HG02623 (cell line): ENCODE data around the gene CLASRP.
"Not testable (repeated sequence)": the region's sequence is repeated elsewhere in the genome, so short reads cannot be mapped to it uniquely, and the experiment has no call there.

Source experiments
- ATAC-seq: cut with Tn5 transposase; IDR thresholded peaks from one replicate; pipeline ENCODE4 v1.9.1; 2021; ENCODE audit warnings: moderate library complexity; ENCODE audit not compliant: unreplicated experiment

Gene CLASRP

DNA sequence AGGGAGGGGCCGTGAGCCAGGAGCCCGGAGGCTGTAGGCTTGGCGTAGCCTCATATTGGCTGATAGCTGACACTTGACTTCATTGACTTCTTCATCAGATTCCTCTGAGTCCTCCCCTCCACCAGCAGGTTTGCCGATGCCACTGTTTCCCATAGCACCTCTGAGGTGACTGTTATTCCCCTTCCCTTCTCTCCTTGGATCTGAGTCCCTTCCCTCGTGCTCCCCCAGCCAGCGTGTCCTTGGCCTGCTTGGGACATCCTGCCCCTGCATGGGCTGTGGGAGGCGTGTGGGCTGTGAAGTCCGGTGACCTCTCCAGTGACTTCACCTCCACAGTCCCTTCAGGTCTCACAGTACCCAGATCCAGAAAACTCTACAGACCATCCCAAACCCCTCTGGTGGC is 63.0 kb downstream of the CLASRP start:
- ATAC-seq = no peak

DNA sequence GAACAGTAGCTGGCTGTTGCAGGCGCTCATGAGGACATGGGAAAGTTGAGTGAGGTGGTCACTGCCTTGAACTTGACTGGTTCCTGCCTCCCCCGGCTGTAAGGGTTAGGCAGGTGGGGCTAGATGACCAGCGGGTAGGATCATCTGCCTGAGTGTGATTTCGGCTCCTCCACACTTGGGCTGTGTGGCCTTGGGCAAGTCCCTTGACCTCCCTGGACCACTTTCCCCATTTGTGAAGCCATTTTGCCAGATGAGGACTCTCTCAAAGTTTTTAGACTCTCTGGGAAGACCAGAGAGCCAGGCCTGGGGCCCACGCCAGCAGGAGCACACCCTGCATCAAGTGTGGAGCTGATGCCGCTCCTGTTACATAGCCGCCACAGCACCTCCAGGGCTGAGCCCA is 63.6 kb downstream of the CLASRP start:
- no peak for ATAC-seq

DNA sequence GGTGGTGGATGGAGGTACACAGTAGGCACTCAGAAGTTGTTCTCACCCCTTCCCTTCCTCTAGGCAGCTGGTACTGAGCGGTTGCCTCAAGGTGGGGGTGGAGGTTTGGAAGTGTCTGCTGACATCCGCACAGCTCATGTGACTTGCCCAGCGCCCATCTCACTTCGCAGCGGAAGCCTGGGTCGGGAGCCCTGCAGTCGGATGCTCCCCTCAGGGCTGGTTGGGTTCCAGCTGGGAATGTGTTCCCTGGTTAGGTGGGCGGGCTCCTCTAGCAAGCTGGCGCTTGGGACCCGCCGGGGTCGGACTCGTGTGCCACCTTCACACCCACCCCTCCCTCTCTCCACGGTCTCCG is 64.3 kb downstream of the CLASRP start:
- ATAC-seq = no peak

DNA sequence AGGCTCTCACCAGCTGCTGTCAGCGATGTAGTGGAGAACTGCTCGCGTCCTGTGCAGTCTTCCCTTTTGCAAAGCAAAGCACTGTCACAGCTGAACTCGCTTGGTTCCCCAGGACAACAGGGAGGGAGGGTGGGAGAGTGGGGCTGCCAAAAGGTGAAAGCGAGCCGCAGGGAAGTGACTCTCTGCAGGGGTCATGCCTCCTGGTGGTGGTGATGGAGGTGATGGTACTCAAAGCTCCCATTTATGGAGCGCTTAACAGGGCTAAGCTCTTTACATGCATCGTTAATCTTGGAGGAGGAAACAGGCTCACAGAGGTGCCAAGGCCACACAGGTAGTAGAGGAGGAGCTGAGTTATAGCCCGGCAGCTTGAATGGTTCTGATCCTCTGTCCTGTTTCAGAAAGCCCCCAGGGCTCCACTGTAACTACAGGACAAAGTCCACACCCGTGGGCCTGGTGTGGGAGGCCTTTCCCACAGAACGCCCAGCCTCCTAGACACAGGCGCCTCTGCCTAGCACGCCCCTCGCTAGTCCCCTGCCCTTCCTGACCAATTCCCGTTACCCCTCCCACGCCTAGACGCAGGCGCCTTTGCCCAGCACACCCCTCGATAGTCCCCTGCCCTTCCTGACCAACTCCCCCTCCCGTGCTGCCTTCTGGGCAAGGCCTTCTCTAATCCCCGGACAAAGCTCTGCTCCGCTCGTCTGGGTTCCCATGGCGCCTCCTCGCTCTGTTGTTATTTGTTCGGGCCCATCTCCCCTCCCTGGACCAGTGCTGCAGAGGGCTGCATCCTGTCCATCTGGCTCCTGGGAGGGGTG is 64.9 kb downstream of the CLASRP start:
- ATAC-seq = no peak

GRCh38 chr19:45104658-45105349 is 66.0 kb downstream of the CLASRP start:
- no peak for ATAC-seq

- ATAC-seq = not testable (repeated sequence)
Observed at GRCh38 chr19:45106363-45106762, 67.5 kb downstream of the CLASRP start.

GRCh38 chr19:45107621-45108150 is 68.8 kb downstream of the CLASRP start:
- no peak for ATAC-seq

GRCh38 chr19:45110851-45111266 is 72.0 kb downstream of the CLASRP start:
- no peak for ATAC-seq

DNA sequence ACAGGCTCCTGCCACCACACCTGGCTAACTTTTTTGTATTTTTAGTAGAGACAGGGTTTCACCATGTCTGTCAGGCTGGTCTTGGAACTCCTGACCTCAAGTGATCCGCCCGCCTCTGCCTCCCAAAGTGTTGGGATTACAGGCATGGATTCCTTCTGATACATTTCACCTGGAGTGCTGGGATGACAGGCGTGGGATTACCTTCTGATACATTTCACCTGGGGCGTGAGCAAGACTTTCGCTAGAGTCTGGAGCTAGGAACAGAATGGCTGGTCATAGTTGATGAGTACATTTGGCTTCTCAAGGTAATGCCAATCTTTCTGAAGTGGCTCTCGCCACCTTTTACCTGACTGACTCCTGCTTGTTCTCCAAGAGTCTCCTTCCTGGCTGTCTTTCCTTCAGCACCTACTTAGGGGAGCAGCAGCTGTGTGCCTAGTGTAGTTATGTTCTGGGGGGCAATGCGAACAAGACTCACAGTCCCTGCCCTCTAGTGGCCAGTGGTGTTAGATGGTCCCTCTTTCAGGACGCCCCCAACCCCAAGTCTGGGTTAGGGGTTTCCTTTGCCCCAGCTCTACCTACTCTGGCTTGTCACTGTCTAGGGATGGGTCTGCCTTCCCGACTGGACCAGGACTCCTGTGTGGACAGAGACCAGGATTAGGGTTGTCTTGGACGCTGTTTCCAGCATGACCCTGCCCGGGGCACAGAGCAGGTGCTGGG is 73.4 kb downstream of the CLASRP start:
- ATAC-seq = no peak

DNA sequence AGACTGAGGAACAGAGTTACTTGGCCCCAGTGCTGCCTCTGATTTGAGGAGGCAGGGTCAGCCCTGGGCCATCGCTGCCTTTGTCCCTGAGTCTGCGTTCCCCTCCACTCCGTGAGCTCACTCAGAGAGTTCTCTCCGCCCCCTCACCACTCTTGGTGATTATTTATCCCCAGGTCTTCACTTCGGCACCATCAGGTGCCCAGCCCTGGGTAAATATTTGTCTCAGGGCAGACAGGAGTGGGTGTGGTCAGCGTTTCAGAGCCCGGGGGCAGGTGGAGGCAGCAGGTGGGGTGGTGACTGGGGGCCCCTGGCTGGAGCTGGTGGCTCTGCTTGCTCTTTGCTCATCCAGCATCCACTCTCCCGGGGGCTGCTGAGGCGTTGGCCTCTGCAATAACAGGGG is 74.8 kb downstream of the CLASRP start:
- ATAC-seq = no peak

DNA sequence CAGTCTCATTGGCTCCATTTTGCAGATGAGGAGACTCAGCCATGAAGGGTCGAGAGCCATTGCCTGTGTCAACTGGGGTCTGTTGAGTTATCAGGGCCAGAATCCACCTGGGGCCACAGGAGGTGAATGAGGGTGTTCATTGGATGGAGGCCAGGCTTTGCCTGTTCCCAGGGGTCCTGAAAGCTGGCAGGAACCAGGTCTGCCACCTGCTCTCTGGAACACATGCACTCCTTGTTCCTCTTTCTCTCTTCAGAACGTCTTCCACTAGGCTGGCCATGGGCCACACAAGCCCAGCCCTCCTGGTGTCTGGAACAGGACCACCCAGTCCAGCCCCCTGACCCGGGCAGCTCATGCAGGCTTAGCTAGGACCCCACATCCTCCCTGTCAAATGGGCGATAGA is 75.3 kb downstream of the CLASRP start:
- no peak for ATAC-seq

DNA sequence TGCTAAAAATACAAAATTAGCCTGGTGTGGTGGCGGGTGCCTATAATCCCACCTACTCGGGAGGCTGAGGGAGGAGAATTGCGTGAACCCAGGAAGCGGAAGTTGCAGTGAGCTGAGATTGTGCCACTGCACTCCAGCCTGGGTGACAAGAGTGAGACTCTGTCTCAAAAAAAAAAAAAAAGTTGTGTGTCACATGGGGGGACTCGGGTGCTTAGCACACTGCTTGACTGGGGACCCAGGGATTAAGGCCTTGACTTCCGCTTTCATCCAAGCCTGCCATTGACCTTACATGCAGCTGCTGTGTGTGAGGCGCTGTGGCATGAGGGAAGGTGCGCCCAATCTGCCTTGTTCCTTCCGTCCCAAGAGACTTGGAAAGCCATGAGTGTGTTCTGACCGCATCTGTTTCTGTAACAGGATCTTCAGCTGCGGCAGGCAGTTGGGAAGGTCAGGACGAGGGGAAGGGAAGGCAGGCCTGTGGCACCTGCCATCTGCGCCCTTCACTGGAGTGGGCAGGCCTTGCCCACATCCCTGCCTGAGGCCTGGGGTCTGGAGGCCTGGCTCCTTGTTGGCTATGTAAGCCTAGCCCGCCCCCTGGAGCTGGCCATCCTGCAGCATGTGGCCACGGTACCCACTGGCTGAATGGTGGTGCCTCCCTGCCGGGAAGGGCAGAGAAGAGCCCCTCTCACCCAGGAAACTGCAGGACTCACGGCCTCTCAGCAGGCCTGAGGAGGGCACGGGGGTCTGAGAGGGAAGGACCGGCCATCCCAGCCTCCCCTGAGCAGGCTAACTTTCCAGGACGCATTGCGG is 77.2 kb downstream of the CLASRP start:
- ATAC-seq = no peak

DNA sequence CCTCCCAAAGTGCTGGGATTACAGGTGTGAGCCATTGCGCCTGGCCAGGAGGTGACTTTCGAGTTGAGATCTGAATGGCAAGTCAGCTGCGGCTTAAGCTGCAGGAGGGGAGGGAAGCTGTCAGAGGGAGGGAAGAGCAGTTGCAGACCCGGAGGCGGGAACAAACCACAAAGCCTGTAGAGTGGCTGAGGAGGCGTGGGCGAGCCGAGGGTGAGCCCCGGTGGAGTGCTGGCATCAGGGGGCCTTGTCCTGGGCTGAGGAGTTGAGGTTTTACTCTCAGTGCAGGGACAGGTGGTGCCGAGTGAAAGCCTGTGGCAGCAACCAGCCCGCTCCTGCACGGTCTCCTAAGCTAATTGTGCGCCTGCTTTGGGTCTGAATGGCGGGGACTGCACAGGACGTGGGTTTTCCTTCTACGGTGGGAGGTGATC is 78.3 kb downstream of the CLASRP start:
- no peak for ATAC-seq

- ATAC-seq = no peak
Observed at GRCh38 chr19:45117671-45118070, 78.8 kb downstream of the CLASRP start.

DNA sequence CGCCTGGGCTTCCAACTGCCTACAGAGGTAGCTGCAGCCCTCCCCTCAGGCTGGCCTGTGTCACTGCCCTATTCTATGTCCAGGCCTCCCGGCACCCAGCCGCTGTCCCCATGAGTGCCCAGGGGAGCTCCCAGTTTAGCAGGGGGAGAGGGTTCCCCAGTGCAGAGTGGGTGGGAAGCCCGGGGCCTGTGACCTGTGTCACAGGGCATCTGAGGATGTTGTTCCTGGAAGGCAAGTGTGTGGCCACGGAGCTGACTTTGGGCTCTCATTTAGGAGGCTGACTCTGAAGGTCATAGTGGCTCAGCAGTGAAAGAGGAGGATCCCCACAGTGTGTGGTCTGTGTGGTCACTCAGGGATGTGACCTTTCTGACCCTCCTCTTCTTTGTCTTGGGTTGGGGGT is 79.3 kb downstream of the CLASRP start:
- no peak for ATAC-seq

DNA sequence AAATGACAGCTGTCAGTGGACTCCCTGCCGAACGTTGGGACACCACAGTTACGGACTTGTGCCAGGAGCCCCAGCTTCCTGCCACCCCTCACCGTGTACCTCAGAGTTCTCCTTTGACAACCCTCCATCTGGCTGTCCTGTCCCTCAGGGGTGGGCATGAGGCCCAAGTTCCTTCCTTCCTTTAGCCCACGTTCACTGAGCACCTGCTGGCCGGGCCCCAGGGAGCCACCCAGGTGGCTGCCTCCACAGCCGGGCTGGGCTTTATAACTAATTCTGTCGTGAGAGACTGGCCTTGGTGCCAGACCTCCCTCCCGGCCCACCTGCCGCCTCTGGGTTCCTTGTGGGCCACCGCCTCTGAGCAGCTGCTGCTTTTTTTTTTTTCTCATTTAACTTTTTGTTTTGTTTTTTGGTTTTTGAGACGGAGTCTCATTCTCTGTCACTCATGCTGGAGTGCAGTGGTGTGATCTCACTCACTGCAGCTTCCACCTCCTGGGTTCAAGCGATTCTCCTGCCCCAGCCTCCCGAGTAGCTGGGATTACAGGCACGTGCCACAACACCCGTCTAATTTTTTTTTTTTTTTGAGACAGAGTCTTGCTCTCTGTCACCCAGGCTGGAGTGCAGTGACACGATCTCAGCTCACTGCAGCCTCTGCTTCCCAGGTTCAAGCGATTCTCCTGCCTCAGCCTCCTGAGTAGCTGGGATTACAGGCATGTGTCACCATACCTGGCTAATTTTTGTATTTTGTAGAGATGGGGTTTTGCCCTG is 79.9 kb downstream of the CLASRP start:
- not testable (repeated sequence) for ATAC-seq

DNA sequence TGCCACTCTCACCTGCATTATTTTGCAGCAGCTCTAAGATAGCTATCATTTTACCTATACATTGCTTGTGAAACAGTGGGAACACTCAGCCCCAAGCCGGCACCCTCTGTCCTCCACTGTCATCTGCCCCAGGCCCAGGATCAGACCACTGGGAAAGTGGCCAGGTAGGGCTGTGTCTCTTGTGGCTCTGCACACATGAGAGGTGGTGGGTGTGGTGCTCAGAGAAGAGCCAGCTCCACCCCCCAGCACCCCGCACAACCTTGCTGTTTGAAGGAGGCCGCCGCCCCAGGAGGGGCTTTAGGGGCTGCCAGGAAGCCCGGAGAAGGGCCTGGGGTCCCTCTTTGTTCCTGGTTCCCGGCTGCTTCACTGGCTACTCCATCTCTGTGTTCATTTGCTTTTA is 80.7 kb downstream of the CLASRP start:
- no peak for ATAC-seq
